Ishikawa (cell line): ENCODE data around the gene DPYD.

Experiments
- CREB1 ChIP-seq: IDR thresholded peaks from 2 replicates; pipeline ENCODE4 v1.6.1; 2012; ENCODE audit warnings: low read depth
- YY1 ChIP-seq: IDR thresholded peaks from 2 replicates; pipeline ENCODE4 v1.6.1; 2012; ENCODE audit warnings: low read depth
- TF ChIP-seq, protein P1 (sequence below): IDR thresholded peaks from 2 replicates; pipeline ENCODE4 v1.6.1; 2012; ENCODE audit warnings: low read depth, mild to moderate bottlenecking

GRCh38 chr1:97845805-97846204 is 75.0 kb downstream of the DPYD start:
- TF ChIP-seq YY1 (no peak), CREB1 (no peak)
- TF ChIP-seq, protein P1, sequence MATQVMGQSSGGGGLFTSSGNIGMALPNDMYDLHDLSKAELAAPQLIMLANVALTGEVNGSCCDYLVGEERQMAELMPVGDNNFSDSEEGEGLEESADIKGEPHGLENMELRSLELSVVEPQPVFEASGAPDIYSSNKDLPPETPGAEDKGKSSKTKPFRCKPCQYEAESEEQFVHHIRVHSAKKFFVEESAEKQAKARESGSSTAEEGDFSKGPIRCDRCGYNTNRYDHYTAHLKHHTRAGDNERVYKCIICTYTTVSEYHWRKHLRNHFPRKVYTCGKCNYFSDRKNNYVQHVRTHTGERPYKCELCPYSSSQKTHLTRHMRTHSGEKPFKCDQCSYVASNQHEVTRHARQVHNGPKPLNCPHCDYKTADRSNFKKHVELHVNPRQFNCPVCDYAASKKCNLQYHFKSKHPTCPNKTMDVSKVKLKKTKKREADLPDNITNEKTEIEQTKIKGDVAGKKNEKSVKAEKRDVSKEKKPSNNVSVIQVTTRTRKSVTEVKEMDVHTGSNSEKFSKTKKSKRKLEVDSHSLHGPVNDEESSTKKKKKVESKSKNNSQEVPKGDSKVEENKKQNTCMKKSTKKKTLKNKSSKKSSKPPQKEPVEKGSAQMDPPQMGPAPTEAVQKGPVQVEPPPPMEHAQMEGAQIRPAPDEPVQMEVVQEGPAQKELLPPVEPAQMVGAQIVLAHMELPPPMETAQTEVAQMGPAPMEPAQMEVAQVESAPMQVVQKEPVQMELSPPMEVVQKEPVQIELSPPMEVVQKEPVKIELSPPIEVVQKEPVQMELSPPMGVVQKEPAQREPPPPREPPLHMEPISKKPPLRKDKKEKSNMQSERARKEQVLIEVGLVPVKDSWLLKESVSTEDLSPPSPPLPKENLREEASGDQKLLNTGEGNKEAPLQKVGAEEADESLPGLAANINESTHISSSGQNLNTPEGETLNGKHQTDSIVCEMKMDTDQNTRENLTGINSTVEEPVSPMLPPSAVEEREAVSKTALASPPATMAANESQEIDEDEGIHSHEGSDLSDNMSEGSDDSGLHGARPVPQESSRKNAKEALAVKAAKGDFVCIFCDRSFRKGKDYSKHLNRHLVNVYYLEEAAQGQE, result no peak
